HepG2 (cell line): Measurements from ENCODE around the gene SIRPA. TPM values are rescaled to one million over a fixed set of nuclear protein-coding genes. Genes with fewer than 3 reads are reported as not detected.

Source experiments
- ATAC-seq: fragments of 200-7000 bp; cut with Tn5 transposase; 3 replicates; pipeline ENCODE4 v1.9.1; 2020; ENCODE audit warnings: mild to moderate bottlenecking, moderate library complexity
- BruUV-seq: library from RNA; stranded (reverse); fragments of 400-500 nt; replicated peaks from 2 replicates; lab custom pipeline; 2021; lab: Mats Ljungman, UMichigan
- CTCF ChIA-PET: fragments of 300-600 bp; formaldehyde crosslinking; extraction: SDS; loops from one replicate; lab custom pipeline; 2021; ENCODE audit warnings: low total read pairs, inconsistent platforms, low intra/inter-chr PET ratio; lab: Yijun Ruan, JAX
- POLR2A ChIA-PET: fragments of 350-600 bp; sonication (Branson Sonifier 250); formaldehyde crosslinking; loops from one replicate; lab custom pipeline; 2020; ENCODE audit warnings: antibody characterized with exemption, inconsistent platforms; lab: Yijun Ruan, JAX
- DNase-seq: peaks from one replicate; pipeline ENCODE4 v3.0.0-alpha.2; 2015; ENCODE audit warnings: low spot score
- FAIRE-seq: peaks from 3 replicates; lab custom pipeline; 2011; peaks lifted over from hg19 to GRCh38; lab: Jason Lieb, UNC
- H2AFZ ChIP-seq: one replicate; pipeline ENCODE4 v1.6.1; 2011; ENCODE audit warnings: low read length, inconsistent platforms
- H3K27ac ChIP-seq: fragments of 300-600 bp; 3 replicates; pipeline ENCODE4 v1.8.0; 2011; ENCODE audit warnings: mixed run types, mild to moderate bottlenecking, mixed read lengths, low read length, inconsistent platforms; ENCODE audit not compliant: insufficient read depth; ENCODE audit errors: extremely low read length
- H3K27me3 ChIP-seq, 2 experiments: fragments of 200-600 bp in 1 of 2; 2 replicates in 1 of 2; 3 replicates in 1 of 2; pipeline versions ENCODE4 v1.6.0 to v1.8.0; 2011; ENCODE audit warnings: low read length in 2 of 2, mild to moderate bottlenecking in 2 of 2, moderate library complexity in 2 of 2, inconsistent platforms in 1 of 2; ENCODE audit not compliant: insufficient read depth in 2 of 2, control insufficient read depth in 1 of 2
- H3K36me3 ChIP-seq, 2 experiments: fragments of 200-600 bp in 1 of 2; replicated peaks in 1 of 2; 2 replicates in 1 of 2; 3 replicates in 1 of 2; pipeline versions ENCODE4 v1.5.1 to v1.8.0; 2011; ENCODE audit warnings: low read length in 2 of 2, inconsistent platforms in 1 of 2; ENCODE audit not compliant: insufficient read depth in 2 of 2, control insufficient read depth in 1 of 2
- H3K4me1 ChIP-seq: 2 replicates; pipeline ENCODE4 v1.5.1; 2012; ENCODE audit warnings: low read length, inconsistent platforms; ENCODE audit not compliant: insufficient read depth
- H3K4me2 ChIP-seq: 2 replicates; pipeline ENCODE4 v1.6.0; 2011; ENCODE audit warnings: low read depth, low read length, inconsistent platforms
- H3K4me3 ChIP-seq, 3 experiments: fragments of 200-600 bp in 1 of 3; sonication (generic), shearing (Covaris generic) in 1 of 3; replicated peaks in 1 of 3; 2 replicates each; pipeline ENCODE4 v1.5.1; 2011 to 2016; ENCODE audit warnings: low read length in 3 of 3, inconsistent platforms in 2 of 3, low read depth in 2 of 3, mild to moderate bottlenecking in 2 of 3, control low read depth in 1 of 3, mixed read lengths in 1 of 3; ENCODE audit not compliant: insufficient read depth in 1 of 3
- H3K79me2 ChIP-seq: one replicate; pipeline ENCODE4 v1.6.1; 2011; ENCODE audit warnings: low read length, inconsistent platforms; ENCODE audit not compliant: insufficient read depth
- H3K9ac ChIP-seq: 2 replicates; pipeline ENCODE4 v1.6.0; 2011; ENCODE audit warnings: mild to moderate bottlenecking, low read depth, low read length, inconsistent platforms; ENCODE audit not compliant: insufficient read depth
- H3K9me3 ChIP-seq: 2 replicates; pipeline ENCODE4 v1.5.1; 2012; ENCODE audit warnings: mild to moderate bottlenecking, low read length
- H4K20me1 ChIP-seq: 2 replicates; pipeline ENCODE4 v1.6.0; 2011; ENCODE audit warnings: inconsistent platforms, mild to moderate bottlenecking, low read length, moderate library complexity; ENCODE audit not compliant: insufficient read depth
- CEBPZ ChIP-seq: IDR thresholded peaks from 2 replicates; pipeline ENCODE4 v1.6.1; 2012; ENCODE audit warnings: low read length, improper control_type of control experiment
- LRRFIP1 ChIP-seq: sonication (generic); formaldehyde crosslinking; conservative IDR thresholded peaks from 2 replicates; pipeline ENCODE4 v1.4.0; 2020; ENCODE audit warnings: missing genetic modification reagents
- SATB2 ChIP-seq: sonication (generic); formaldehyde crosslinking; IDR thresholded peaks from 2 replicates; pipeline ENCODE4 v1.5.0; 2020; ENCODE audit warnings: missing genetic modification reagents
- SRSF4 ChIP-seq: fragments of 200-400 bp; formaldehyde crosslinking; IDR thresholded peaks from one replicate; pipeline ENCODE4 v1.6.1; 2018; ENCODE audit warnings: mild to moderate bottlenecking, low read depth, low read length, moderate library complexity; ENCODE audit not compliant: poor library complexity, severe bottlenecking
- ZMYM2 ChIP-seq: sonication (generic); formaldehyde crosslinking; IDR thresholded peaks from 2 replicates; pipeline ENCODE4 v1.8.0; 2022; ENCODE audit warnings: mild to moderate bottlenecking, missing genetic modification reagents
- ZNF441 ChIP-seq: sonication (generic); formaldehyde crosslinking; IDR thresholded peaks from 2 replicates; pipeline ENCODE4 v1.7.0; 2021; ENCODE audit warnings: missing genetic modification reagents, borderline replicate concordance
- ZNF839 ChIP-seq: sonication (generic); formaldehyde crosslinking; IDR thresholded peaks from 2 replicates; pipeline ENCODE4 v1.4.0; 2020; ENCODE audit warnings: missing genetic modification reagents, mild to moderate bottlenecking, borderline replicate concordance
- WGBS: methylation state at CpG from one replicate; pipeline ENCODE4 v1.1.6; 2017; ENCODE audit warnings: low lambda C conversion rate; 5-methylcytosine and 5-hydroxymethylcytosine counted together
- in situ Hi-C: cut with HindIII; loops from 2 replicates; pipeline ENCODE4 v1.10.0; 2017; ENCODE audit warnings: low pct_unique_long_range_greater_than_20kb; ENCODE audit not compliant: extremely low pct_ligation_motif_present
- intact Hi-C: fragments of 100-400 bp; cut with micrococcal nuclease; formaldehyde crosslinking; loops from one replicate; pipeline ENCODE4 v1.10.0; 2022; ENCODE audit not compliant: unreplicated experiment
- polyA plus RNA-seq, 8 experiments: library from polyadenylated mRNA; depleted of rRNA in 3 of 8; stranded (reverse) in 7 of 8; unstranded in 1 of 8; fragments of >200 nt; fragmentation: Illumina TruSeq in 4 of 8; extraction: Trizol in 4 of 8; gene quantifications; 2 replicates each; pipeline versions ENCODE4 v1.2.1 to v1.2.3, GENCODE V29; 2011 to 2016; ENCODE audit warnings: low read depth in 4 of 8, missing spikeins in 1 of 8, mixed read lengths in 1 of 8; ENCODE audit not compliant: insufficient read depth in 1 of 8
- total RNA-seq, 5 experiments: library from RNA; depleted of rRNA; stranded (reverse); fragments of >200 nt; fragmentation: Illumina TruSeq; extraction: Trizol; gene quantifications; 2 replicates each; pipeline ENCODE4 v1.2.3, GENCODE V29; 2016; ENCODE audit warnings: low read depth in 1 of 5

Gene SIRPA
- total and polyA plus RNA-seq, 2 of the 13 experiments (the other 11 are each of a cell fraction or from before 2014, with no cell fraction given) = 7.2 to 17.6 TPM

DNA sequence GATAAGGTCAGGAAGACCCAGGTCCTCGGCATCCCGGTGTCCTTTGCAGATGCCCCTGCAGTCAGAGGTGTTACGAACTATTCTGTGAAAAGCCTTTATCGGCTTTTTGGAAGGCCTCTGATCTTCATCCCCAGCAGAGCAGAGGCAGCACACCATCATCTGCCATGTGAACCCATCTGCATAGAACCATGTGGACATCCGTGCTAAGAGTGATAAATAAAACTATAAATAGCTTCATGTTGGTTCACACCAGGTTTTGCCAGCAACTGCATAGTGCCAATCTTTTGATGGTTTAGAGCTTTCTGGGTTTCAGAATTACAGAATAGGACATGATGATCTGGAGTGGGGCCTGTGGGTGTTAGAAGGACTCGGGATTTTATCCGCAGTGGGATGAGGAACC is 33.6 kb downstream of the SIRPA start (continued):
- no peak for TF ChIP-seq LRRFIP1 (CRISPR knock-in tag)

GRCh38 chr20:1929460-1929859 is 34.3 kb downstream of the SIRPA start:
- CTCF ChIA-PET = no interaction called here

More at GRCh38 chr20:1929460-1929859, 34.3 kb downstream of the SIRPA start:
- TF ChIP-seq CEBPZ (no peak), SATB2 (CRISPR knock-in tag) (no peak), ZNF441 (CRISPR knock-in tag) (no peak), SRSF4 (no peak), ZNF839 (CRISPR knock-in tag) (no peak), ZMYM2 (CRISPR knock-in tag) (no peak)
- no peaks in the 10 kb centered on the region for H3K79me2 ChIP-seq
- 32% methylated on average over 3 of the region's 3 CpGs for WGBS
- H2AFZ ChIP-seq = no peak overlapping the region
- H3K9me3 ChIP-seq = no peaks in the 10 kb centered on the region
- no TSS peak for BruUV-seq
- no peak for FAIRE-seq
- H3K27me3 ChIP-seq = no peaks in the 10 kb centered on the region
- no peak overlapping the region for H3K9ac ChIP-seq
- H3K27ac ChIP-seq = no peak overlapping the region
- no peak overlapping the region for H3K4me3 ChIP-seq
- no peaks in the 10 kb centered on the region for H3K36me3 ChIP-seq
- no peaks in the 10 kb centered on the region for H4K20me1 ChIP-seq
- intact Hi-C loops = no loop called here
- in situ Hi-C loops = no loop called here
- H3K4me1 ChIP-seq = peaks cover 10% of the 10 kb centered on the region; the same call in 1 of the 2 replicates
- H3K4me2 ChIP-seq = no peak overlapping the region
- ATAC-seq = peak; percentile 24; the same call in 2 of the 3 replicates
- POLR2A ChIA-PET = no interaction called here
- no peak for DNase-seq
